ENCODE measurements around the gene DOK7. TPM values are rescaled to one million over a fixed set of nuclear protein-coding genes. Genes with fewer than 3 reads are reported as not detected.

The DOK7 gene
- total and polyA plus RNA-seq, 2 donors (not counting 3 experiments of a cell fraction or from before 2014, with no cell fraction given): not detected

GRCh38 chr4:3488820-3489219, 25.7 kb downstream of the DOK7 start:
- ChIA-PET CTCF (interaction anchor here (1.3 kb wide), 1 partner anchor 8 kb away, joined by 6 read pairs; no protein-coding TSS in a partner anchor), POLR2A (no interaction called here)
- intact Hi-C loops (cut with micrococcal nuclease): loop anchor here (10.0 kb wide), 1 partner anchor 456 kb away; no protein-coding TSS in a partner anchor
- BruUV-seq (replicated peaks): no TSS peak
- no peak overlapping the region for H3K4me3 ChIP-seq (replicated peaks in 1 of 3; ENCODE audit: insufficient read depth in 1 of 3, low read depth in 1 of 3, low read length in 3 of 3)
- H4K20me1 ChIP-seq (replicated peaks; ENCODE audit: control insufficient read depth, extremely low read depth, insufficient read depth, low read length): no peaks in the 10 kb centered on the region
- no peaks in the 10 kb centered on the region for H3K9me1 ChIP-seq (replicated peaks; ENCODE audit: control insufficient read depth, extremely low read depth, insufficient read depth, low read length)
- H3K79me2 ChIP-seq (ENCODE audit: control insufficient read depth, insufficient read depth, low read length): no peaks in the 10 kb centered on the region
- dilution Hi-C loops (cut with MboI; ENCODE audit: extremely low pct_ligation_motif_present, low sequenced_read_pairs): no loop called here
- H2AFZ ChIP-seq (ENCODE audit: low read depth, low read length): no peak overlapping the region
- TF ChIP-seq FOS (IDR thresholded peaks at IDR 0.05; ENCODE audit: borderline replicate concordance, insufficient read depth, low read length) (no peak), MYC (IDR thresholded peaks at IDR 0.05; ENCODE audit: low read depth, low read length) (no peak), EZH2 (IDR thresholded peaks at IDR 0.05; ENCODE audit: borderline replicate concordance, low read depth, low read length, severe bottlenecking) (no peak), POLR2AphosphoS5 (IDR thresholded peaks at IDR 0.05; ENCODE audit: insufficient read depth, low read depth, low read length) (no peak), POLR2A (IDR thresholded peaks at IDR 0.05; ENCODE audit: low read depth, low read length) (no peak), GATA2 (IDR thresholded peaks at IDR 0.05; ENCODE audit: insufficient read depth, insufficient read length, low read depth, low read length) (no peak), JUN (IDR thresholded peaks at IDR 0.05; ENCODE audit: borderline replicate concordance, insufficient read depth, insufficient read length, low read depth) (no peak)
- TF ChIP-seq, protein P1, sequence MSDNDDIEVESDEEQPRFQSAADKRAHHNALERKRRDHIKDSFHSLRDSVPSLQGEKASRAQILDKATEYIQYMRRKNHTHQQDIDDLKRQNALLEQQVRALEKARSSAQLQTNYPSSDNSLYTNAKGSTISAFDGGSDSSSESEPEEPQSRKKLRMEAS (IDR thresholded peaks at IDR 0.05; ENCODE audit: insufficient read depth, insufficient read length): no peak
- TF ChIP-seq, protein P2, sequence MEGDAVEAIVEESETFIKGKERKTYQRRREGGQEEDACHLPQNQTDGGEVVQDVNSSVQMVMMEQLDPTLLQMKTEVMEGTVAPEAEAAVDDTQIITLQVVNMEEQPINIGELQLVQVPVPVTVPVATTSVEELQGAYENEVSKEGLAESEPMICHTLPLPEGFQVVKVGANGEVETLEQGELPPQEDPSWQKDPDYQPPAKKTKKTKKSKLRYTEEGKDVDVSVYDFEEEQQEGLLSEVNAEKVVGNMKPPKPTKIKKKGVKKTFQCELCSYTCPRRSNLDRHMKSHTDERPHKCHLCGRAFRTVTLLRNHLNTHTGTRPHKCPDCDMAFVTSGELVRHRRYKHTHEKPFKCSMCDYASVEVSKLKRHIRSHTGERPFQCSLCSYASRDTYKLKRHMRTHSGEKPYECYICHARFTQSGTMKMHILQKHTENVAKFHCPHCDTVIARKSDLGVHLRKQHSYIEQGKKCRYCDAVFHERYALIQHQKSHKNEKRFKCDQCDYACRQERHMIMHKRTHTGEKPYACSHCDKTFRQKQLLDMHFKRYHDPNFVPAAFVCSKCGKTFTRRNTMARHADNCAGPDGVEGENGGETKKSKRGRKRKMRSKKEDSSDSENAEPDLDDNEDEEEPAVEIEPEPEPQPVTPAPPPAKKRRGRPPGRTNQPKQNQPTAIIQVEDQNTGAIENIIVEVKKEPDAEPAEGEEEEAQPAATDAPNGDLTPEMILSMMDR (IDR thresholded peaks at IDR 0.05; ENCODE audit: extremely low read depth in 1 of 2, insufficient read depth in 1 of 2, low read depth in 1 of 2, low read length in 2 of 2): no peak
- no peak for FAIRE-seq
- H3K9me3 ChIP-seq (replicated peaks; ENCODE audit: control insufficient read depth, insufficient read depth, low read length): no peaks in the 10 kb centered on the region
- H3K9ac ChIP-seq (replicated peaks; ENCODE audit: extremely low read depth, insufficient read depth, low read length): no peak overlapping the region
- no peak overlapping the region for H3K27ac ChIP-seq (ENCODE audit: insufficient read depth, low read depth, low read length)
- H3K4me2 ChIP-seq (ENCODE audit: insufficient read depth, low read length): no peak overlapping the region
- DNase-seq (ENCODE audit: low read depth, low spot score): no peak
- peaks cover 4 to 19% of the 10 kb centered on the region in 2 experiments for H3K27me3 ChIP-seq (ENCODE audit: control insufficient read depth in 2 of 2, insufficient read depth in 2 of 2, low read length in 2 of 2)
- no peaks in the 10 kb centered on the region for H3K4me1 ChIP-seq (ENCODE audit: control insufficient read depth, extremely low read depth, insufficient read depth, low read length)
- no peaks in the 10 kb centered on the region for H3K36me3 ChIP-seq (ENCODE audit: control insufficient read depth in 2 of 2, extremely low read depth in 1 of 2, insufficient read depth in 2 of 2, low read length in 2 of 2)

Data from endothelial cell of umbilical vein (primary cell).